H54 (cell line): ENCODE data around the gene CD58.

ENCODE experiments used
- DNase-seq: peaks from one replicate; pipeline ENCODE4 v3.0.0; 2011; ENCODE audit warnings: low spot score, mixed read lengths; ENCODE audit not compliant: insufficient read length
- FAIRE-seq: peaks from 3 replicates; lab custom pipeline; 2011; peaks lifted over from hg19 to GRCh38; lab: Jason Lieb, UNC
- POLR2A ChIP-seq: IDR thresholded peaks from 2 replicates; pipeline ENCODE4 v1.6.1; 2011; ENCODE audit warnings: low read depth, mild to moderate bottlenecking, low read length

CD58 gene

DNA sequence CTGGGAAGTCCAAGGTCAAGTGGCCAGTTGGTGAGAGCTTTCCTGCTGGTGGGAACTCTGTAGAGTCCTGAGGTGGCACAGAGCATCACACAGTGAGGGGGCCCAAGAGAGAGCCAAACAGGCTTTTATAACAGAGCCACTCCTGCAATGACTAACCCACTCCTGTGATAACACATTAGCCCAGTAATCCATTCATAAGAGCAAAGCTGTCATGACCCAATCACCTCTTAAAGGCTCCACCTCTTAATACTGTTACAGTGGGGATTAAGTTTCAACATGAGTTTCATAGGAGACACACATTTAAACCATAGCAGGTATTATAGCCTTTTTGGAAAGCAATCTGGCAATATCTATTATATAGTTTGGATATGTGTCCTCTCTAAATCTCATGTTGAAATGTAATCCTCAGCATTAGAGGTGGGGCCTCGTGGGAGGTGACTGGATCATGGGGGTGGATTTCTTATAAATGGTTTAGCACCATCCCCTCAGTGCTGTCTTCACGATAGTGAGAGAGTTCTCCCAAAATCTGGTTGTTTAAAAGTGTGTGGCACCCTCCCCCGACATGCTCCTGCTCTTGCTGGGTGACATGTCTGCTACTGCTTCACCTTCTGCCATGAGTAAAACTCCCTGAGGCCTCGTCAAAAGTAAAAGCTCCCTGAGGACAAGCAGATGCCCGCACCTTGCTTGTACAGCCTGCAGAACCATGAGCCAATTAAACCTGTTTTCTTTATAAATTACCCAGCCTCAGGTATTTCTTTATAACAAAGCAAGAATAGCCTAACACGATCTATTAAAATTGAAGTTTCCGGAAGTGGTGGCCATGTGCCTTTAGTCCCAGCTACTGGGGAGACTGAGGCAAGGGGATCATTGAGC lies 64.5 kb downstream of the CD58 start:
- no peak for TF ChIP-seq POLR2A
- no peak for DNase-seq
- no peak for FAIRE-seq

DNA sequence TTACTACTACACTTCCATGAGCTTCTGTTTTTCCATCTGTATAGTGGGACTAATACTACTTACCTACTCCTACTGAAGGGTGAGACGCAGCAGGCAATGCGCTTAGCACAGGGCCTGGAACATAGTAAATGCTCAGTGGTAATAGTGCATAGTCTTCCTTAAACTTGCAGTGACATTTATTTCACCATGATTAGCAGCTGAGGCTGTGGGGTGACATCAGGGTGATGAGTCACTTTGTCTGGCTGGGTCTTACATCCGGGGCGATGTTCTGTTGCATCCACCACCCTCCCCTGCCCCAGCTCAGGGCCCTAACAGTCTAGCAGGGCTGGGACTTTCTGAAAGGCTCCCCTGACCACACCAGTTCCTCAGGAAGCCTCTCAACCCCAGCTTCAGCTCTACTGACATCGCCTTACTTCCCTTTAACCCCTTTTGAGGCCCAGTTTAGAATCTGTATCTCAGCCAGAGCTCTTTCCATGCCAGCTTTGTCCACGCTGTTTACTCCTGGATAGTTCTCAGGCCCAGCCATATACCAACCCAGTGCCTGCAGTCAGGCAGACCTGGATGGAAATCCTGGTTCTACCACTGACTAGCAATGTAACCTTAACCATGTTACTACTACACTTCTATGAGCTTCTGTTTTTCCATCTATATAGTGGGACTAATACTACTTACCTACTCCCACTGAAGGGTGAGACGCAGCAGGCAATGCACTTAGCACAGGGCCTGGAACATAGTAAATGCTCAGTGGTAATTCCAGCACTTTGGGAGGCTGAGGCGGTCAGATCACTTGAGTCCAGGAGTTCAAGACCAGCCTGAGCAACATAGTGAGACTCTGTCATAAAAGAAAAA lies 66.3 kb downstream of the CD58 start:
- DNase-seq, result peak; percentile 64
- TF ChIP-seq POLR2A, result no peak
- peak; percentile 71 for FAIRE-seq

GRCh38 chr1:116503546-116504307 lies 67.1 kb downstream of the CD58 start:
- no peak for TF ChIP-seq POLR2A
- FAIRE-seq (no peak), DNase-seq (no peak)

GRCh38 chr1:116502671-116503314 lies 68.0 kb downstream of the CD58 start:
- FAIRE-seq, result no peak
- TF ChIP-seq POLR2A, result no peak
- DNase-seq, result no peak

DNA sequence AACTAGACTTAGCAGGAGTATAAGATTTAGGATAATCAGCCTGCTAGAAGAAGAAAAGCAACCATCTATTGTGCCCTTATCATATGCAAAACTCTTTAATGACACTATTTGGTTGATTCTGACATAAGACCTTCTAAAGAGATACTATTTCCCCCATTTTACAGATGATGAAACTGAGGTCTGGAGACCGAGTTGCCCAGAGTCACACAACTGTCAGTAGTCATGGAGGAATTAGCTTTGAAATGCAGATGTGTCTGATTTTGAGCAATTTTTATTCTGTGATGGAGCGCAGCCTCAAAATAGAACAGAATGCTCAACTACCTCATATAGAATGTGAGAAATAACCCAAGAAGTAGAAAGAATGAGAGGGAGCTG lies 69.0 kb downstream of the CD58 start:
- TF ChIP-seq POLR2A, result no peak
- no peak for DNase-seq
- FAIRE-seq, result no peak

GRCh38 chr1:116501125-116501869 lies 69.5 kb downstream of the CD58 start:
- DNase-seq, result no peak
- no peak for FAIRE-seq
- no peak for TF ChIP-seq POLR2A

- FAIRE-seq (peak; percentile 33), DNase-seq (peak; percentile 54)
These were observed 71.8 kb downstream of the CD58 start for GRCh38 chr1:116498789-116499628.

GRCh38 chr1:116497656-116498055 lies 73.2 kb downstream of the CD58 start:
- no peak for TF ChIP-seq POLR2A
- DNase-seq (no peak), FAIRE-seq (no peak)

More at GRCh38 chr1:116498789-116499628, 71.8 kb downstream of the CD58 start:
- TF ChIP-seq POLR2A, result no peak

GRCh38 chr1:116496898-116497297 lies 73.9 kb downstream of the CD58 start:
- TF ChIP-seq POLR2A, result no peak
- FAIRE-seq (no peak), DNase-seq (no peak)

- DNase-seq (no peak), FAIRE-seq (no peak)
- TF ChIP-seq POLR2A, result no peak
These were observed 74.4 kb downstream of the CD58 start for GRCh38 chr1:116496380-116496779.

DNA sequence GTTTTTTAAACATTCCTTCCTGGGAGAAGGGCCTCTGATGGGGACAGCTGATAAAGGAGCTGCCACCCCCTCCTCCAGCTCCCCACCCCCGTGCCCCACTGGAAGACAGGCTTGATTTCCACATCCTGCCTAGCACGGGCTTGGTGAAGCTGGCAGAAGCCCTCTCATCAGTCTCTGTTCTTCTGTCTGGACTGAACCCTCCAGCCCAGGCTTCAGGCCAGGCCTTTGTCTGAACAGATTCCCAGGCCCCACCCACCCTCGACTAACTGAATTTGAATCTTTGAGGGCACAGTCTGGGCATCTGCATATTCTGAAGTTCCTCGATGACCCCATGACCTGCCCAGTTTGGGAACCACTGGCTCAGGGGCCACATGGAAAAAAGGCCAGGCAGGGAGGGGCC lies 75.3 kb downstream of the CD58 start:
- no peak for TF ChIP-seq POLR2A
- FAIRE-seq (no peak), DNase-seq (no peak)

GRCh38 chr1:116494745-116495144 lies 76.1 kb downstream of the CD58 start:
- TF ChIP-seq POLR2A, result no peak
- FAIRE-seq (no peak), DNase-seq (no peak)
